GM11168 (cell line): Measurements from ENCODE around the gene CDKN2C.
"Not testable (repeated sequence)": the region's sequence is repeated elsewhere in the genome, so short reads cannot be mapped to it uniquely, and the experiment has no call there.

Source experiments
- in situ Hi-C: fragments of 300-500 bp; cut with MboI; formaldehyde crosslinking; loops from one replicate; pipeline ENCODE4 v1.12.0; 2022; ENCODE audit warnings: low sequenced_read_pairs; ENCODE audit not compliant: unreplicated experiment

CDKN2C gene

GRCh38 chr1:50977575-50978143 is 7.6 kb downstream of the CDKN2C start:
- in situ Hi-C loops = no loop called here

DNA sequence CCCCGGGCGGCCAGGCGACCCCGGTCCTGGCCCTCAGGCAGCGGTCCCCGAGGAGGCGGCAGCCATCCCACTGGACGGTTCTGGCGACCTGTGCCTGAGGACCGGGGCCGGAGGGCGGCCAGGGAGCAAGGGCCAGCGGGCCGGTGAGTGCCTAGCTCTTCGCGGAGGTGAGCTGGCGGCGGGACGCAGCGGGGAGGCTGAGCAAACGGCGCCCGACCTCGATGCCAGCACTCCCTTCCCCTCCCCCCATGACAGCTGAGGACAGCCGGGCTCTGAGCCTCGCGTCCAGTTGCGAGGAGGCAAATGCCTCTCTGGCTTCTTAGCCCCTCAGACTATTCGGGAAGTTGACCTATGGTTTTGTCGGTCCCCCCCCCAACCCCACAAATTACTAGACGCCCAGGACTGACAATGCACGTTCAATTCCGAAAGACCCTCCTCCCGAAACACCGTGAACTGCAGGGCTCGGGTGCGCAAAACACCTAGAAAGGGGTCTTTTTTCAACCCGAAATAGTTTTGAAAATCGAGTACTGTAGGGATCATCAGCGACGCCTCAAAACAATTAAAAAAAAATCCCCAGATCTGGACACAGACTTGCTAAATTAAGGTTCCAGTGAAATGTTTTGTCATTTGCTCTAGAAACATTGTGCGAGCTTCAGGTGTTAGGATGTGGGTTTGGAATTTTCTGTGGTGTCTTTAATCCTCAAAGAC is 8.3 kb downstream of the CDKN2C start:
- in situ Hi-C loops = no loop called here

DNA sequence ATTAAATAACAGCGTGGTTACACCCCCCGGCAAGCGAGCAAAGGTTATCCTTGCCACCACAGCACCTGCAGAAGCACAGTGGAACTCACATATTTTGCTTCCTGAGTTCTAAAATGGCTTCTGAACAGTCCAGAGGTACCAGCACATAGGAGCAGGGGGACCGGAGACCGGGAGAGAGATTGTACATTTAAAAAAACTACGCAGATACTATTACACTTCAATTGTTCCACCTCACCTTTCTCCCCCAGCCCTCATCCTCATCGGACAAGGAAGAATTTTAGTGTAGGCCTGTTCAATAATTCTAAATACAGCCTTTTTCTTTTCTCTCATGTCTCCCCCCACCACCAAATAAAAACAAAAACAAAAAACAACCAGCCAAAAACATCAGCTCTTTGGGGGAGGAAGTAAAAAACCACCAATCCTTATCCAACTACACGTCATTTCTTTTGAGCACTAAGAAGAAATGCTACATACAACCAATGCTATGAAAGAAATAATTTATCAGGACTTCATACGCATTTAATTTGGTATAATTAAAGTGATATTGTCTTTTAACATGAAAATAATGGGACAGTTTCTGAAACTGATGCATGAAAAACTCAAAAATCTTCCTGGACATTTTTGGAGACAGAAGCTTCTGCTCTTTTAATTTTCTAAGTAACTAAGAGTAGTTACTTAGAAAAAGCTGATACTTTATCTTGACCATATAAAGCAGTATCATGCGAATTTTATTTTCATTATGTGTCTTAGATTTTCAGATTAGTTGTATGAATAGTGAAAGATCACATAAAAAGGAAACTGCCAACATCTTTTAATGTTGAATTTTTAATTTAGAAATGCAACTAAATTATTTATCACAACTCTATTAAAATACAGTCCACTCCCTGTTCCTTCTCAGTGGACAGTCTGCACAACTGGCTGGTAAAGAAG is 9.1 kb downstream of the CDKN2C start:
- in situ Hi-C loops = no loop called here

DNA sequence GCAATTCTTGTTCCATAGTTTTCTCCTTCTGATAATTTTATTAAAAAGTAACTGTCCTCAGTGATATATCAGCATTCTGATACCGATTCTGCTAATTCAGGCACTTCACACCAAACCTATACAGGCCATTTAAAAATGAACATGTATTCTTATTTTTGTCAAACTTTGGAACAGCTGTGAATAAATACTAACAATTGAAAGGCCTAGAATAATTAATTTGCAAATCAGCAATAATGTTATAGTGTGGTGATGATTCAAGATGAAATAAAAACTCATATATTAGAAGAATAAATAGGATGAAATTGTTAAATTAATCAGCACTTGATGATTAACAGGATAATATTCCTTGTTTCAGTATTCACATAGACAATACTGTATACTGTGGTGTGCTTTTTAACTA is 9.9 kb downstream of the CDKN2C start:
- in situ Hi-C loops = no loop called here

- in situ Hi-C loops = no loop called here
These were observed 10.5 kb downstream of the CDKN2C start for GRCh38 chr1:50980505-50980904.

DNA sequence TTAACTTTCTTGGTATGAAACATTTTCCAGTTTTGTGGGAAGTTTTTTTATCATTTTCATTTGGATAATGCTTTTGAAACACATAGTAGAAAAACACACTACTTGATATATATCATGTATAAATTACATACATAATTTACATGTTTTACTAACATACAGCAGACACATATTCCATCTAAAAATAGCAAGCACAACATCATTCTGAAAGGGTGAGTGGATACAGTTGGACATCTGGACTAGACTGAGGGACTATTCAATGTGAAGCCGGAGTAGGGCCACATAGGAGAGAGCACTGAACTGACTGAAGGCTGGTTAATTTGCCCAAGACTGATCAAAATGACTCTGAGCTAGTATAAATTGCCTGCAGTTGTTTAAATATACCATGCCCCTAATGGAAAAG is 11.7 kb downstream of the CDKN2C start:
- in situ Hi-C loops = no loop called here

DNA sequence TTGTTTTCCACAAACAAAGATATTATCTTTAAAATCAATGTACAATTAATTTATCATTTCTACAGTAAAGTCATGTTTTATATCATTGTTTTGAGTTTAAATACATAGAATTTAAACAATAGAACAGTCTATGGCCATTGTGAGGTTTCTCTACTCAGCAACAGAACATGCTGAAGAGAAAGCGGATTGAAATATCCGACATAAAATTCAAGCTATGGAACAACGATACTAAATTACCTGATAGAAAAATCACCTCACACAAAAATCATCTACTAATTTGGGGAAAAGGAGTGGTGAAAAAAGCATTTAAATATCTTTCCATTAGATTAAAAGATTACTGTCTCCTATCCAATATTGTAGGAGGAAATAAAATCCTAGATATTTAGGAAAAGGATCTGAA is 12.6 kb downstream of the CDKN2C start:
- in situ Hi-C loops = no loop called here

DNA sequence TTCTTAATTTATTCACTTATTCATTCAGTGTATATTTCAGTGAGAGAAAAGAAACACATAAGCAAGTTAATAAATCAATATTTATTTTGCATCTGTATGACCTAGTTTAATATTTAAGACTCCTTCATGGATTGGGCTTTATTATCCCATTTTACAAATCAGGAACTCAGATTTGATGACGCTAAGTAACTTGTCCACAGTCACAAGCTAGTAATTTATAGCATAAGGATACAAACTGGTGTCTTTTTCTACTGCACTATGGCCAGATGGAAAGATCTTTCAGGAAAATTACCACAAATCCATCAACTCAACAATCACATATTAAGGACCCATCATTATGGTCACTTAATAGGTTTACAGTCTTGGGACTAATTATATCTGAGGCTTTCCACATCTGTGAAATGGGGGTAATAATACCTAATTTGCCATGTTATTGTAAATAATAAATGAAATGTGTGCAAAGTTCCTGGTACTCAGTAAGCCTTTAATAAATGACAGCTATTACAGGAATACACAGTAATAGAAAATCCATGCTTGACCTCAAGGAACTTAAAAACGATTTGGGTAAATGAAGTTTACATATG is 13.3 kb downstream of the CDKN2C start:
- in situ Hi-C loops = no loop called here

DNA sequence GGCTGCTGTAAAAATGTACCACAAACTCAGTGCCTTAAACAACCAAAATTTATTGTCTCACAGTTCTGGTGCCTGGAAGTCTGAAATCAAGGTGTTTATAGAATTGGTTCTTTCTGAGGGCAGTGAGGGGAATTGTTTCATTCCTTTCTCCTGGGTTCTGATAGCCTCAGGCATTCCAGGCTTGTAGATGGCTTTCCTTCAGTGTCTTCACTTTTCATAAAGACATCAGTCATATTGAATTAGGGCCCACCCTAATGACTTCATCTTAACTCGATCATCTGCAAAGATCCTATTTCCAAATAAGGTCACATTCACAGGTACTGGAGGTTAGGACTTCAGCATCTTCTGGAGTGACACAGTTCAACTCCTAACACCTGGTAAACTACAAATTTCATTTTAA is 15.0 kb downstream of the CDKN2C start:
- in situ Hi-C loops = no loop called here

DNA sequence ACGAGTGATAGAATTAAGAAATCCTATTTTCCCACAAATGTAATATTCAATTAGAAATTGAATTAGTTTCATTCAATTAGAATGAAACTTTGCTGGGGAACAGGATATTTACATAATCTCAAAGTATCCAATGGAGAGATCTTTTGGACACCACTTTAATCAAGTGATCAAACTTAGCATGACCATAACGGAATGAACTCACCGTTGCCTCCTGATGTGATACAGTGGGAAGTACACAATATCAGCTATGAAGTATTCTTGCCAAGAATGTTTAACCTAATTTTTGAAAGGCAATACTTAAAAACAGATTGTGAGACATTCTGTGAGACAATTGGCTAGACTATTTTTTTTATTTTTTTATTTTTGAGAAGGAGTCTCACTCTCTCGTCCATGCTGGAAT is 16.6 kb downstream of the CDKN2C start:
- in situ Hi-C loops = no loop called here

- in situ Hi-C loops = no loop called here
These were observed 19.6 kb downstream of the CDKN2C start for GRCh38 chr1:50989694-50990093.

DNA sequence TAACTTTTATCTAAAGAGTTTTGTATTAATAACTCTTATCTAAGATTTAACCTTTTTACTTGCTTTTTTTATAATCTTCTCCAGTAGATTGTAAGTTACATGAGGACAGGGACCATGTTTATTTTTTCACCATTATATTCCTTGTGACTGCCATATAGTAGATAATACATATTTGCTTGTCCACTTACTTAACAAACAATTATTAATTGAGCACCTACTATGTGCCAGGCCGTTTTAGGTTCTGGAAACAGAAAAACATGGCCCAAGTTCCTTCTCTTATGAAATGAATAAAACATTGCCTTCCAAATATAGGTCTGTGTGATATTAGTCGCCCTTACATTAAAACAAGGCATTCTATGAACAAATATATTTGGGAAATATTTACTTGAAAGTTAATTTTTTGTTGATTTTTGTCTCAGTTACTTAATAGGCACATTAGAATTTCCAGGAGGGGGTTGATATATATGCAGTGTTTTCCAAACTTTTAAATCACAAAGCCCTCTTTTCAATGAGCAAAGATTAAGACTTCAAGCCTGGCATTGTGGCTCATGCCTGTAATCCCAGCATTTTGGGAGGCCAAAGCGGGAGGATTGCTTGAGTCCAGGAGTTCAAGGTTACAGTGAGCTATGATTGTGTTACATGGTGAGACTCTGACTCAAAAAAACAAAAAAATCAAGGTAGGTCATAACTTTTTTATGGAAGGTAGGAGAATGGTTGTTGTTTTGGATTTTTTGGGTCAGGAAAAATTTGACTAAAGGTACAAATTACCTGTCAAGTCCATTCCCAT is 22.7 kb downstream of the CDKN2C start:
- in situ Hi-C loops = no loop called here

DNA sequence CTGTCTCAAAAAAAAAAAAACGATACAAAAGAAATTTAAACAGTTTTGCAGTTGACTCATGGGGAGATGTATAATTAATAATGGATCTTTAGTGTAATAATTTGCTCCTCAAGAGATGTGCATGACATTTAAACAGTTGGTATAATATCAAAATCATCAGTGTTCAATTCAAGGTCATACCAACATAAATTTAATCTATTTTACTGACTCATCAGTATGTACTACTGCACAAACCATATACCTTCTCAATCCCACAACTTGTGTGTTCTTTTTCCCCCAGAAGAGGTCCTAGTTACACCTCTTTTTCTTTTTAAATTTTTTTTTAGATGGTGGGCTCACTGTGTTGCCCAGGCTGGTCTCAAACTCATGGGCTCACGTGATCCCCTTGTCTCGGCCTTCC is 23.6 kb downstream of the CDKN2C start:
- in situ Hi-C loops = no loop called here

DNA sequence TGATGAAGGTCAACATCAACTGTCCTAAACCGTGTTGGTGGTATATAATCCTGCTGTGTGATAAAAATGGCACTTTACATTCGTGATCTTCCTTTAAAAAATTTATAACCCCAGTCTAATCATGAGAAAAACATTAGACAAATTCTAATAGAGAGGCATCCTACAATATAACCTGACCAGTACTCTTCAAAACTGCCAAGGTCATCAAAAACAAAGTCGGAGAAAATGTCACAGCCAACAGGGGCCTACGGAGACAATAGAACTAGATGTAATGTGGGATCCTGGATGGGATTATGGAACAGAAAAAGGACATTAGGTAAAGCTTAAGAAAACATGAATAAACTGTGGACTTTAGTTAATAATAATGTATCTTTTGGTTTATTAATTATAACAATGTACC is 25.0 kb downstream of the CDKN2C start:
- in situ Hi-C loops = no loop called here

DNA sequence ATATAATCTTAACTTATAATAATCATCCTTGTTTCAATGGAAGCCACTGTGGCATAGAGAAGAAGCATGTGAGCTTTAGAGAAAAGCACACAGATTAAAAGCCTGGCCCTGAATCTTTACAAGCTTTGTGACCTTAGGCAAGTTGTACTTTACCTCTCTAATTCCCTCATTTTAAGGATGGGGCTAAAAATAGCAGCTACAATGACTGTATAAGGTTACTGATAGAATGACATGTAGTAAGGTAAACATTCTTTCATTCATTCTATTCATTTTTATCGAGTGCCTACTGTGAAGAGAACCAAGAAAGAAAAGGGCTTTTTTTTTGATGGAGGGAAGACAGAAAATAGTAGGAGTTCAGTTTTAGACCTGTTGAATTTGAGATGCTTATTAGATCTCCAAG is 25.6 kb downstream of the CDKN2C start:
- in situ Hi-C loops = no loop called here

DNA sequence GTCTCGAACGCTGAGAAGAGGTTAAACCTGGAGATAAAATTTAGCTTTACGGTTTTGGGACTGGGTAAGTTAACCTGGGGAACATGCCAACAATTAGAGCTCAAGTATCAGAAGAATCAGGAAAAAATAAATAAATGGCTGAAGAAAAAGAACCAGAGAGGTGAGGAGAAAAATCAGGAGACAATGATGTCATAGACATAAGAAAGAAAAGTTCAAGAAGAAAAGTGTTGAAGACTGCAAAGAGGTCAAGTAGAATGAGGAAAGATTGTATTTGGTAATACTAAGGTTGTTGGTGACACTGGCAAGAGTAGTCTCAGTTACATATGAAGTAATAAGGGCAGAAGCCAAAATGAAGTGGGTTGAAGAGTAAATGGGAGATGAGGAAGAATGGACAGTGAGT is 26.0 kb downstream of the CDKN2C start:
- in situ Hi-C loops = no loop called here

DNA sequence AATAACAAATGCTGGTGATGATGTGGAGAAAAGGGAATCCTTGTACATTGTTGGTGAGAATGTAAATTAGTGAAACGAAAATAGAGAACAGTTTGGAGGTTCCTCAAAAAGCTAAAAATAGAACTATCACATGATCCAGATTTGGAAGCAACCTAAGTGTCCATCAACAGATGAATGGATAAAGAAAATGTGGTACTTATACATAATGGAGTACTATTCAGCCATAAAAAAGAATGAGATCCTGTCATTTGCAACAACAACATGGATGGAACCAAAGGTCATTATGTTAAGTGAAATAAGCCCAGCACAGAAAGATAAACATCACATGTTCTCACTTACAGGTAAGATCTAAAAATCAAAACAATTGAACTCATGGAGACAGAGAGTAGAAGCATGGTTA is 29.3 kb downstream of the CDKN2C start:
- in situ Hi-C loops = not testable (repeated sequence)

- in situ Hi-C loops = no loop called here
These were observed 30.1 kb downstream of the CDKN2C start for GRCh38 chr1:51000160-51000559.

- in situ Hi-C loops = no loop called here
These were observed 30.6 kb downstream of the CDKN2C start for GRCh38 chr1:51000651-51001050.

DNA sequence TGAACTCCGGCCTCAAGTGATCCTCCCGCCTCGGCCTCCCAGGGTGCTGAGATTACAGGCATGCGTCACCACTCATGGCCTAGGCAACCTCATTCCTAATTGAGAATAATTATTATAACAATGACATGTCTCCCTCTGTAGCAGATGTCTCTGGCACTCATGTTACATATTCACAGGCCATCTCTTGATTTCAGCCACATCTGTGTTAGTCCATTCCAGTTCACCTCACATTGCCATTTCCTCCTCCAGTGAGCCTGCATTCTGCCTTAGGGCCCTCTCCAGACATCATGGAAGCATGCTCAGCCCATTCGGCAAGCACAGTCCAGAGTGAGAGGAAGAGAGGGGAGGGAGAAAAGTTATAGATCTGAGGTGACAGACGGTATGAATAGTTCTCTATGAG is 32.5 kb downstream of the CDKN2C start:
- in situ Hi-C loops = no loop called here
